8988T (cell line): ENCODE results near the gene XRCC5.
"Not testable (repeated sequence)": the region's sequence is repeated elsewhere in the genome, so short reads cannot be mapped to it uniquely, and the experiment has no call there.

ENCODE experiments used
- DNase-seq: peaks from one replicate; pipeline ENCODE4 v3.0.0; 2011

XRCC5 gene

GRCh38 chr2:216108967-216109921 is at the start of gene XRCC5:
Gene XRCC5 (plus strand): TSS chr2:216109348. CDS start chr2:216109437, 89 bp downstream.
- peak; percentile 55 for DNase-seq

GRCh38 chr2:216064014-216064630 is 45.0 kb upstream of the XRCC5 start:
- DNase-seq = no peak

DNA sequence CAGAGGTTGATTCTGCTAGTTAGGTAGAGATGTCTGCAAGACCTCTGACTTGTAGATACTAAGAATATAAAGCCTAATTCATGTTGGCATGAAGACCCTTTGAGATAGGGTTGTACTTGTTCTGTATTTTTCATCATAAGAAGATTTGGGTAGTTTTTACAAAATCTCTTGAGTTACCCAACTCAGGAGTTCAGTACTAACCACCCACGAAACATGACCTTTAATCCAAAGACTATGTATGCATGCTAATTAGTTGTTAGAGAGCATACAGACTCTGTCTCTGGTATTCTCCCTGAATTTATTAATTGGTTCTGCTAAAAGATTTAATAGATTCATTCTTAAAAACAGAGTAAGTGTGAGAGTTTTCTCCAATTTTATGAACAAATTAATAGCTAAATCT is 44.5 kb upstream of the XRCC5 start:
- no peak for DNase-seq

GRCh38 chr2:216066230-216066629 is 42.9 kb upstream of the XRCC5 start:
- no peak for DNase-seq

- DNase-seq = no peak
Measured at GRCh38 chr2:216069028-216069427, 40.1 kb upstream of the XRCC5 start.

DNA sequence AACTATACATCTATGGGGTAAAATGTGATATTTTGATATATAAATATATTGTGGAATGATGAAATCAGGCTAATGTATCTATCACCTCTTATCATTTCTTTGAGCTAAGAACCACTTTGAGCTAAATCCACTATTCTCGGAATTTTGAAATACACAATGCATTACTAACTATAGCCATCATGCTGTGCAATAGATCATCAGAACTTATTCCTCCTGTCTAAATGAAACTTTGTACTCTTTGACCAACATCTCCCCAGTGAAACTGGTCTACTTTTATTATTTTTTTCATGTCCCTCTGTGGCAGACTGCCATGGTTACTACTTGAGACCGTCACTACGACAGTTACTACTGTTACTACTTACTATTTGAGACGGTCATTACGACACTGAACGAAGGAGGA is 39.0 kb upstream of the XRCC5 start:
- DNase-seq = no peak

GRCh38 chr2:216071111-216071851 is 37.9 kb upstream of the XRCC5 start:
- no peak for DNase-seq

GRCh38 chr2:216072473-216072872 is 36.7 kb upstream of the XRCC5 start:
- no peak for DNase-seq

- no peak for DNase-seq
Measured at GRCh38 chr2:216073773-216074172, 35.4 kb upstream of the XRCC5 start.

GRCh38 chr2:216074380-216074779 is 34.8 kb upstream of the XRCC5 start:
- DNase-seq = no peak

- DNase-seq = no peak
Measured at GRCh38 chr2:216074794-216075193, 34.4 kb upstream of the XRCC5 start.

GRCh38 chr2:216075510-216076485 is 33.4 kb upstream of the XRCC5 start:
- DNase-seq = no peak

- DNase-seq = no peak
Measured at GRCh38 chr2:216078776-216079175, 30.4 kb upstream of the XRCC5 start.

DNA sequence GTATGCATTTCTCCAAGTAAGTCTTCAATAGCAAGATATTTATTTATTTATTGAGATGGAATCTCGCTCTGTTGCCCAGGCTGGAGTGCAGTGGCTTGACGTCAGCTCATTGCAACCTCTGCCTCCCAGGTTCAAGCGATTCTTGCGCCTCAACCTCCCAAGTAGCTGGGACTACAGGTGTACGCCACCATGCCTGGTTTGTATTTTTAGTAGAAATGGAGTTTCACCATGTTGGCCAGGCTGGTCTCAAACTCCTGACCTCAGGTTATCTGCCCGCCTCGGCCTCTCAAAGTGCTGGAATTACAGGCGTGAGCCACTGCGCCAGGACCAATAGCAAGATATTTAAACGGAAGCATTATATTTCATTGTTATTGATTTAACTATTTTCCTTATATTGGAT is 29.1 kb upstream of the XRCC5 start:
- DNase-seq = not testable (repeated sequence)

DNA sequence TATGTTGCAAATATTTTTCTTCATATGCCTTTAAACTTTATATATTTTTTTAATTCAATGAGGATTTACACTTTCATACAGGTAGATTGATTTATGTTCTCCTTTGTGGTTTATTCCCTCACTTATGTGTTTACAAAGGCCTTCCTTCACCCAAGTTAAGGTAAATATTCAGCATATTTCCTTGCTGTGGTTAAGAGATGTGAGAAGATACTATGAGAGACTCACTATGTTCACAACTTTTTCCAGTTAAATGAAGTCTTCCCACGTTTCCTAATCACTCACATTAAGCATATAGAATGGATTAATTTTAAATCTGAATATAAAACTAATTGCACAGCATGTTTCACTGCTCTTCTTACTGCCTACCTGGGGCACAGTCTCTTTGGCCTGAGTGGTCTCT is 28.1 kb upstream of the XRCC5 start:
- no peak for DNase-seq

DNA sequence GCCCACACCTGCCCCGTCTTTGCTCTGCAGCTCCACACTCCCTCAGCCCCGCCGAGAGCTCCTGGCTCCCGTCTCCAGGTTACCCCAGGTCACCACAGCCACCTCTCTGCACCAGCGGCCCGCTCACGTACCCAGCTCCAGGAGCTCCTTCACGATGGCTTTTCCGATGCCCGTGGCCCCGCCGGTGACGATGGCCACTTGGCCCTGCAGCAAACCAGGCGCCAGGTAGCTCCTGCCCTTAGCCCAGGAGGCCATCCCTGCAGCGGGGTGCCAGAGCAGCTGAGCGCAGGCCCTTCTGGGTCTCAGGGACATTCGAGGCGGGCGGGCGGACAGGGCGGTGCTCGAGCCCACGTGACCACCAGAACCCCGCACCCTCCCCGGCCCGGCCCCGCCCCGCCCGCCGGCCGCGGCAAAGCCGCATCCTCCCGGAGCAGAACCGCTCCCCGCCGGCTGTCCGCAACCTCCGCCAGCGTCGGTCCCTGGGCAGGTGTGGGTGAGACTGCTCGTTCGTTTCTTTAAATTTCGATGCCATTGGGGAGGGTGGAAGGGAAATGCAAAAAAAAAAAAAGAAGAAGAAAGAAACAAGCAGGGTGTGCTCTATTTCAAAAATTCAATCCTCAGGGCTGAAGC is 27.5 kb upstream of the XRCC5 start, which contains the start of the genes PECR and TMEM169:
Gene PECR, minus strand, starts transcription at position 323 of the 630 bp plus-strand sequence. Its CDS starts 68 bp downstream, at position 255.
Gene TMEM169, plus strand, starts transcription at position 433 of the 630 bp plus-strand sequence. CDS start 14,045 bp downstream, outside the sequence.
- DNase-seq = peak; percentile 81

DNA sequence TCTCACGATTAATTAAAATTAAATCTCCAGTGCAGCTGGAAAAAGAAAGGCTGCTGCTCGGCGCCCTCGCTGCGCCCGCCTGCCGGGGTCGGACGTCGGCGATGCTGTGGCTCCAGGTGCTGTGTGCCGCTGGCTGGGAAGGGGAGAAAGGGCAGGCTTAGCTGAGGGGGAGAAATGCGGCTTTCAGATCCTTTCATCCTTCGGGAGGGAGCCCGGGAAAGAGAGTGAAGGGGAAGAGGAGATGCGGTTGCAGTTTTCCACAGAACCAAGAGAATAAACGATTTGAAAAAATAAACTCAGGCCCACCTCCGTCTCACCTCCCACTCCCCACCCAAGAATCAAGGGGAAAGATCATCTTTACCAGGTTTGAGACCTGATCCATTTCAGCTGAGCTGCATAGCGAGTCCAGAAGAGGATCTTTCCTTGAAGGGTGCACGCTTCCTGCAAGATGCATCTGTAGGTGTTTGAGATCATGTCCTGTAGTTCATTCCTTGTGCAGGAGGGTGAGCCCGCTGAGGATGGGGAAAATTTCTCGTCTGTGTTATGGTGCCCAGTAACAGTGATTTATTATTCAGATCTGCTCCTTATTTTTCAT is 26.9 kb upstream of the XRCC5 start:
- no peak for DNase-seq

DNA sequence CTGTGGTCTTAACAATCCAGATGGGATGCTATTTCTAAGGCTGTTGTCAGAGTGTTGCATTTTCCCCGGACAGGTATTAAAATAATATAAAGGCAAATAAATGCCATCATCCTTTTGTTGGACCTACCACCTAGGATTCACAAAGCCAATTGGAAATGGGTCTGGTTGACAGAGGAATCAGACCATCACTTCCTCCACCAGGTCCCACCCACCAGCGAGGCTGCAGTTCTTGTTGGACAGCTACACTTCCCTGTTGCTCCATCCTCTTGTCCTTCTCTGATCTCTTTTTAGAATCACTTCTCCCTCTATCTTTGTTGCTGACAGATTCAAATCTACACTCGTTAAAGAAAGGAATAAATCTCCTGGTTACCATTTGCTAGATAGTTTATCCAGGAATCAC is 26.3 kb upstream of the XRCC5 start:
- no peak for DNase-seq

DNA sequence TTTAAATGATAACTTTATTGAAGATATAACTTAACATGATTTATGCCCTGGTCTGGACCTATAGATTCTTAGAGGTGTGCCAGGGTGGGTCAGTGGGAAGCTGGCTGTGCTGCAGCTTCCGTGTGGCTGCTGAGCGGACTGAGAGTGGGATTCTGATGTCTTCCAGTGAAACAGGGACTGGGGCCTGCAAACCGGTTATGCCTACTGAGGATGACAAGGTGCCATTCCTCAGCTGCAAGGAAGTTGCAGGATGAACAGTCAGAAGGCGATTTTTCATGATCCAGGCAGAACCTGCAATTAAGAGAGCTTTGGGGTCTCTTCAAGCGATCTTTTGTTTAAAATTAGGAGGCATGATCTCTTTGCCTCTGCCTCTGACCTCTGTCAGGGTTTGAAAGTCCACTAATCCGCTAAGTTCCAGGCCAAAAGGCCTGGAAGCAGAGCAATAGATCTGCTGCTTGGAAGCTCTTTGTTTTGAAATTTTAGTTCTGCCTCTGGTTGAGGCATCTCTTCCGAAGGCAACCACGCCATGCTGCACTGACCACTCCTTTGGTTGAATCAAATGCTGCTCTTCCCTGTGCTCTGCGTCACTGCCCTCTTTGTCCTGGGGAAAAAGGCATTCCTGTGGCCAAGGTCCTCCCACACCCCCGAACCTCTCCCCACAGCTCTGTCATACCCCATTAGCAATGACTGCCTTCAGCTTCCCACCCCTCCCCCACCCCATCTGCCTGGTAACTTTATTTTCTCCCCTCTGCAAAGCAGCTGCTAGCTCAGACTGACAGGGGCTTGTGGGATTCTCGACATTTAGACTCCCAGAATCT is 25.5 kb upstream of the XRCC5 start:
- no peak for DNase-seq

- DNase-seq = no peak
Measured at GRCh38 chr2:216084547-216084946, 24.6 kb upstream of the XRCC5 start.
